Endodermal cell (in vitro differentiated cells): ENCODE results near the gene THYN1. TPM values are rescaled to one million over a fixed set of nuclear protein-coding genes. Genes with fewer than 3 reads are reported as not detected.

ENCODE experiments used
- DNase-seq: peaks from one replicate; pipeline ENCODE4 v3.0.0-alpha.2; 2017
- H3K27ac ChIP-seq: 2 replicates; pipeline ENCODE4 v1.5.1; 2013; ENCODE audit warnings: mild to moderate bottlenecking, low read depth, low read length, moderate library complexity
- H3K27me3 ChIP-seq: 2 replicates; pipeline ENCODE4 v1.6.1; 2013; ENCODE audit warnings: mild to moderate bottlenecking, low read length, moderate library complexity; ENCODE audit not compliant: insufficient read depth, control insufficient read depth, poor library complexity, severe bottlenecking
- H3K36me3 ChIP-seq: 2 replicates; pipeline ENCODE4 v1.7.0; 2013; ENCODE audit warnings: mild to moderate bottlenecking, low read length, moderate library complexity; ENCODE audit not compliant: control insufficient read depth, insufficient read depth
- H3K4me1 ChIP-seq: one replicate; pipeline ENCODE4 v1.7.0; 2013; ENCODE audit warnings: low read length; ENCODE audit not compliant: control insufficient read depth, insufficient read depth
- H3K4me3 ChIP-seq: 2 replicates; pipeline ENCODE4 v1.5.1; 2013; ENCODE audit warnings: mild to moderate bottlenecking, low read length, moderate library complexity
- H3K9ac ChIP-seq: 2 replicates; pipeline ENCODE4 v1.6.1; 2013; ENCODE audit warnings: mild to moderate bottlenecking, low read length, moderate library complexity; ENCODE audit not compliant: poor library complexity, severe bottlenecking; ENCODE audit errors: extremely low read depth
- H3K9me3 ChIP-seq: 2 replicates; pipeline ENCODE4 v1.6.1; 2013; ENCODE audit warnings: mild to moderate bottlenecking, low read length, moderate library complexity; ENCODE audit not compliant: control insufficient read depth
- H3K27ac Mint-ChIP-seq: 2 replicates; pipeline ENCODE4 v1.8.0; 2020; ENCODE audit warnings: mixed read lengths
- H3K27me3 Mint-ChIP-seq: 2 replicates; pipeline ENCODE4 v1.8.0; 2021; ENCODE audit warnings: mild to moderate bottlenecking, mixed read lengths; ENCODE audit not compliant: insufficient read depth
- H3K36me3 Mint-ChIP-seq: 2 replicates; pipeline ENCODE4 v1.8.0; 2020; ENCODE audit warnings: low read depth, mixed read lengths
- H3K4me1 Mint-ChIP-seq: 2 replicates; pipeline ENCODE4 v1.8.0; 2020; ENCODE audit warnings: mixed read lengths
- H3K4me3 Mint-ChIP-seq: 2 replicates; pipeline ENCODE4 v1.8.0; 2020; ENCODE audit warnings: mild to moderate bottlenecking, moderate library complexity, mixed read lengths
- H3K9me3 Mint-ChIP-seq: 2 replicates; pipeline ENCODE4 v1.8.0; 2020; ENCODE audit warnings: mild to moderate bottlenecking, mixed read lengths
- WGBS, 2 experiments: methylation state at CpG; one replicate each; pipeline versions ENCODE4 v1.1.5 to v1.1.7; 2013; ENCODE audit warnings: missing lambda C conversion rate in 2 of 2, mixed read lengths in 1 of 2; ENCODE audit not compliant: insufficient coverage in 1 of 2, insufficient read length in 1 of 2; 5-methylcytosine and 5-hydroxymethylcytosine counted together
- total RNA-seq, 2 donors: library from RNA; stranded (reverse); fragmentation: NEBNext Ultra II Directional in 1 of 2; extraction: Animal tissue kit (Norgen Biotek cat#: 25700) in 1 of 2; gene quantifications; 2 replicates in 1 of 2; 3 replicates in 1 of 2; pipeline ENCODE4 v1.2.1, GENCODE V29; 2021
- TF ChIP-seq, protein P1 (sequence below): fragments of 200-600 bp; sonication (generic); conservative IDR thresholded peaks from 2 replicates; pipeline ENCODE4 v1.5.0; 2021; ENCODE audit warnings: antibody characterized with exemption, mild to moderate bottlenecking

Gene THYN1
- total RNA-seq, 2 donors from 2014 or later, result 61.3 to 81.6 TPM

DNA sequence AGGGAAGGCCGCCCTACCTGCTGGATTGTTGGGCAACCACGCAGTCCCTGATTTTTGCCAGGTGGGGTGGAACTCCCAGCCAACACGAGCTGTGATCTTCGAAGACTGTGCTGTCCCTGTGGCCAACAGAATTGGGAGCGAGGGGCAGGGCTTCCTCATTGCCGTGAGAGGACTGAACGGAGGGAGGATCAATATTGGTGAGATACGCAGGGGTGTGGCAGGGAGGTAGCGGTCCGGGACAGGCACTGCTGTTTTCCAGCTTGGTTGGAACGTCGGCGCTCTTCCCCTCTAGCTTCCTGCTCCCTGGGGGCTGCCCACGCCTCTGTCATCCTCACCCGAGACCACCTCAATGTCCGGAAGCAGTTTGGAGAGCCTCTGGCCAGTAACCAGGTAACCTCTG, 7.8 kb upstream of the THYN1 start:
- H3K9me3 ChIP-seq, result no peaks in the 10 kb centered on the region
- Mint-ChIP-seq H3K27me3 (no peaks in the 10 kb centered on the region), H3K9me3 (no peaks in the 10 kb centered on the region), H3K4me1 (no peaks in the 10 kb centered on the region), H3K27ac (no peak overlapping the region), H3K36me3 (peaks cover 57% of the 10 kb centered on the region), H3K4me3 (no peak overlapping the region)
- no peak for DNase-seq
- no peaks in the 10 kb centered on the region for H3K27me3 ChIP-seq
- no peak overlapping the region for H3K9ac ChIP-seq
- no peak overlapping the region for H3K4me3 ChIP-seq
- 93 to 94% methylated on average over 10 to 16 of the region's 16 CpGs for WGBS, 2 experiments
- H3K27ac ChIP-seq, result no peak overlapping the region
- H3K36me3 ChIP-seq, result peaks cover 56% of the 10 kb centered on the region
- TF ChIP-seq, protein P1, sequence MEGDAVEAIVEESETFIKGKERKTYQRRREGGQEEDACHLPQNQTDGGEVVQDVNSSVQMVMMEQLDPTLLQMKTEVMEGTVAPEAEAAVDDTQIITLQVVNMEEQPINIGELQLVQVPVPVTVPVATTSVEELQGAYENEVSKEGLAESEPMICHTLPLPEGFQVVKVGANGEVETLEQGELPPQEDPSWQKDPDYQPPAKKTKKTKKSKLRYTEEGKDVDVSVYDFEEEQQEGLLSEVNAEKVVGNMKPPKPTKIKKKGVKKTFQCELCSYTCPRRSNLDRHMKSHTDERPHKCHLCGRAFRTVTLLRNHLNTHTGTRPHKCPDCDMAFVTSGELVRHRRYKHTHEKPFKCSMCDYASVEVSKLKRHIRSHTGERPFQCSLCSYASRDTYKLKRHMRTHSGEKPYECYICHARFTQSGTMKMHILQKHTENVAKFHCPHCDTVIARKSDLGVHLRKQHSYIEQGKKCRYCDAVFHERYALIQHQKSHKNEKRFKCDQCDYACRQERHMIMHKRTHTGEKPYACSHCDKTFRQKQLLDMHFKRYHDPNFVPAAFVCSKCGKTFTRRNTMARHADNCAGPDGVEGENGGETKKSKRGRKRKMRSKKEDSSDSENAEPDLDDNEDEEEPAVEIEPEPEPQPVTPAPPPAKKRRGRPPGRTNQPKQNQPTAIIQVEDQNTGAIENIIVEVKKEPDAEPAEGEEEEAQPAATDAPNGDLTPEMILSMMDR, result no peak
- H3K4me1 ChIP-seq, result no peaks in the 10 kb centered on the region

DNA sequence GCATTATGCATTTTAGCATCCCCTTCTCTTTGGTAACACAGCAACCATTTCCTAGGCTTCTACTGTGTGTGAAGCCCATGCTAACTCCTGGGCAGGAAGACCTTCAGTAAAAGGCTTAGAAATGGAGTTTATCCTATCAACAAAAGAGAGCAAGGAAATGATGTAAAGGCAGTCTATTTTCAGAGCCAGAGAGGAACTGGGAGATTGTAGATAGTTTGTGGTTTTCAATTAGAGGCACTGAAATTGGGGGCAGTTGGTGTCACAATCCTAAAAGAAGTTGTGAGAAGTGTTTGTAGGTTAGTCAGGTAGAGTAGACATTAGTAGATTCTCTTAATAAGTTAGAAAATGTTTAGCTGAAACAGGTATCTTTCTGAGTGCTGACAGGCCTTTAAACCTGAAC, 7.4 kb upstream of the THYN1 start:
- Histone ChIP-seq H3K4me1 (no peaks in the 10 kb centered on the region), H3K27me3 (no peaks in the 10 kb centered on the region), H3K9ac (no peak overlapping the region), H3K4me3 (no peak overlapping the region), H3K36me3 (peaks cover 56% of the 10 kb centered on the region), H3K9me3 (no peaks in the 10 kb centered on the region), H3K27ac (no peak overlapping the region)
- Mint-ChIP-seq H3K4me1 (no peaks in the 10 kb centered on the region), H3K27me3 (no peaks in the 10 kb centered on the region), H3K4me3 (no peak overlapping the region), H3K9me3 (no peaks in the 10 kb centered on the region), H3K36me3 (peaks cover 57% of the 10 kb centered on the region), H3K27ac (no peak overlapping the region)
- TF ChIP-seq, protein P1, result no peak
- DNase-seq, result no peak

DNA sequence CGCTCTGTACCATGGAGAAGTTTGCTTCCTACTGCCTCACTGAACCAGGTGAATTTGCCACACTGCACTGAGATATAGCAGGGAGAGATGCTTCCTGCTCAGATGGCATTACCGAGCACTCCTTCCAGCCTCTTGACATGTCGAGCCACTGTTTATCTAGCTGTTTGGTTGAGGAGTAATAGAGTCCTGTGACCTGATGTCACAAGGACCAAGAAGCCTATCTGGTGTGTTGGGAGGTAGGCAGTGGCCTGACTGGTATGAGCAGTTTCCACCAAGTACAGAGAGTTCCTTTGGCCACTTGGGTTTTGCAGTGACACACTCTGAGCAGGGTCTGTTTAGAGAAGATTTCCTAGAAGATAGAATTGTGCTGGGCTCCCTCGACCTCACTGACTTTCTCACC, 5.4 kb upstream of the THYN1 start:
- TF ChIP-seq, protein P1, result no peak
- Histone ChIP-seq H3K9ac (no peak overlapping the region), H3K27ac (no peak overlapping the region), H3K4me3 (no peak overlapping the region), H3K27me3 (no peaks in the 10 kb centered on the region), H3K4me1 (no peaks in the 10 kb centered on the region), H3K36me3 (peaks cover 50% of the 10 kb centered on the region), H3K9me3 (no peaks in the 10 kb centered on the region)
- DNase-seq, result no peak
- H3K27ac Mint-ChIP-seq, result no peak overlapping the region
- no peak overlapping the region for H3K4me3 Mint-ChIP-seq
- peaks cover 9% of the 10 kb centered on the region for H3K4me1 Mint-ChIP-seq
- no peaks in the 10 kb centered on the region for H3K27me3 Mint-ChIP-seq
- no peaks in the 10 kb centered on the region for H3K9me3 Mint-ChIP-seq
- WGBS, 2 experiments, result 91 to 93% methylated on average over 4 of the region's 4 CpGs
- H3K36me3 Mint-ChIP-seq, result peaks cover 54% of the 10 kb centered on the region
